ENCODE measurements around the gene ZCCHC24. TPM values are rescaled to one million over a fixed set of nuclear protein-coding genes. Genes with fewer than 3 reads are reported as not detected.
"Not testable (repeated sequence)": the region's sequence is repeated elsewhere in the genome, so short reads cannot be mapped to it uniquely, and the experiment has no call there.

The ZCCHC24 gene
- polyA plus RNA-seq, 1 donor from 2014 or later: 0.80 TPM

DNA sequence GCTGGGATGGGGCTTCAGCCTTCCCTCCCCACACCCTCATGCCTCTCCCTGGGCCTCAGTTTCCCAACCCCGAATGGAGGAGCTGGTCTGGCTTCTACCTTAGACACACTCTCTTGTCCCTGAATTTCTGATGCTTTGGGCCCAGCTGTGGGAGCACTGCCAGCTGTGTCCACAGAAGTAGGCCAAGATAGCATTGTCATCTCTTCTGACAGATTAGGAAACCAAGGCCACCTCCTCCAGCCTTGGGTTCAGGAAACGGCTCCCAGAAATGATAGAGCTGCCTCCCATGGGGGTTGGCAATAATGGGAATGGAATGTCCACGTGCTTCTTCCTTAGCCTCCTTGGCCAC is 96.8 kb downstream of the ZCCHC24 start:
- Mint-ChIP-seq H3K4me3 (peak overlapping the region; percentile 86 to 92 (median 88)), H3K4me1 (peaks cover 15 to 16% (median 15%) of the 10 kb centered on the region in 3 donors), H3K27me3 (no peaks in the 10 kb centered on the region), H3K27ac (peak overlapping the region; percentile 91 to 95 (median 93)), H3K9me3 (no peaks in the 10 kb centered on the region), H3K36me3 (peaks cover 5% of the 10 kb centered on the region)

DNA sequence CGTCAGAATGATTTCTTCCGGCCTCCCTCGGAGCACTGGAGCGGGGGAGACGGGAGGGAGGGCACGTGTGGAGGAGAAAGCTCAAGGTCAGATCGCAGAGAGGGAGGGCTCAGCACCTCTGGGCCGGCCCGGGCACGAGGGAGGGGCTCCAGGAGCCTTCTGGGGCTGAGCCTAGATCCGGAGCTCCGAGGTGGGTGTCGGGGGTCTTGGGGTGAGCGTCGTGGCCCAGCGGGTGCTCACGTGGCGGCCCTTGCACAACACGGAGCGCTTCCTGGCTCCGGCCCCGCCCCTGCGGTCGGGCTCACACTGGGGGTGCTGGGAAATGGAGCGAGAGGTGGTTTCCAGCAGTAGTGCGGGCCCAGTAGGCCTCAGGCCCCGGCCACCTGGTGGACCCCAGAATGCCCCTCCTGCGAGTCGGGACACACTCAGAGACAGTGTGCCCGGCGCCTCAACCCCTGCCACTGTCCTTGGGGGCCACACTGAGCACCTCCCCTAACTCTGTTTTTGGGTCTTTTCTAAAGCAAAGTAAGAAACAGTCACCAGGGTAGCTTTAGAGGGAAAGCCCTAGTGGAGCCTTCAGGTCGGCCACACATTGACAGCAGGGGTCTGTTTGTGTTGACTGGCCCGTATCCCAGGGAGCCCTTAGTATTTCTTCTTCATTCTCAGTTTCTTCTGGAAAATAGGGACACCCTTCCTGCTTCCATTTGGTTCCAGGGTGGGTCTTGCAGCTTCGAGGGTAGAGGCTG is 97.4 kb downstream of the ZCCHC24 start:
- Mint-ChIP-seq H3K4me3 (peak overlapping the region; percentile 86 to 92 (median 88)), H3K9me3 (no peaks in the 10 kb centered on the region), H3K27ac (peak overlapping the region; percentile 91 to 95 (median 93)), H3K4me1 (peaks cover 10 to 13% (median 10%) of the 10 kb centered on the region in 3 donors), H3K36me3 (no peaks in the 10 kb centered on the region), H3K27me3 (no peaks in the 10 kb centered on the region)

DNA sequence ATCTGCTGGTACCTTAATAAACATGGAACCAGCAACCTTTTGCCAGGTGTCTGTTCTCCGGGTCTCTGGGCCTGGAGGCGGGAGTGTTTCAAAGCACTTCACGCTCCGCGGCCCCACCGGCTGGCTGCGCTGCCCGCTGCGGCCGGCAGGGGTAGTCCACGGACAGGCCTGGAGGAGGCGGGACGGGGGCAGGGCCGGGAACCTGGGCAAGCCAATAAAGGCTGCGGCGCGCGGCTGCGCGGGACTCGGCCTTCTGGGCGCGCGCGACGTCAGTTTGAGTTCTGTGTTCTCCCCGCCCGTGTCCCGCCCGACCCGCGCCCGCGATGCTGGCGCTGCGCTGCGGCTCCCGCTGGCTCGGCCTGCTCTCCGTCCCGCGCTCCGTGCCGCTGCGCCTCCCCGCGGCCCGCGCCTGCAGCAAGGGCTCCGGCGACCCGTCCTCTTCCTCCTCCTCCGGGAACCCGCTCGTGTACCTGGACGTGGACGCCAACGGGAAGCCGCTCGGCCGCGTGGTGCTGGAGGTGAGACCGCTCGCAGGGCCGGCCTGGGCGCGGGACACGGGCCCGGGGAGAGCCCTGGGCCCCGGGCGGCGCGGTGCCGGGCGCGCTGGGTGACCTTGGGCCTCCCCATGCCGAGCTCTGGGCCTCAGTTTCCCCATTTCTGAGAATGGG is 98.1 kb downstream of the ZCCHC24 start, which contains the start of gene PPIF:
TSS of gene PPIF (plus strand) at position 244 of the 668 bp plus-strand sequence. CDS start at position 324, 80 bp downstream.
- Mint-ChIP-seq H3K4me1 (peaks cover 9 to 13% (median 10%) of the 10 kb centered on the region in 3 donors), H3K36me3 (no peaks in the 10 kb centered on the region)

DNA sequence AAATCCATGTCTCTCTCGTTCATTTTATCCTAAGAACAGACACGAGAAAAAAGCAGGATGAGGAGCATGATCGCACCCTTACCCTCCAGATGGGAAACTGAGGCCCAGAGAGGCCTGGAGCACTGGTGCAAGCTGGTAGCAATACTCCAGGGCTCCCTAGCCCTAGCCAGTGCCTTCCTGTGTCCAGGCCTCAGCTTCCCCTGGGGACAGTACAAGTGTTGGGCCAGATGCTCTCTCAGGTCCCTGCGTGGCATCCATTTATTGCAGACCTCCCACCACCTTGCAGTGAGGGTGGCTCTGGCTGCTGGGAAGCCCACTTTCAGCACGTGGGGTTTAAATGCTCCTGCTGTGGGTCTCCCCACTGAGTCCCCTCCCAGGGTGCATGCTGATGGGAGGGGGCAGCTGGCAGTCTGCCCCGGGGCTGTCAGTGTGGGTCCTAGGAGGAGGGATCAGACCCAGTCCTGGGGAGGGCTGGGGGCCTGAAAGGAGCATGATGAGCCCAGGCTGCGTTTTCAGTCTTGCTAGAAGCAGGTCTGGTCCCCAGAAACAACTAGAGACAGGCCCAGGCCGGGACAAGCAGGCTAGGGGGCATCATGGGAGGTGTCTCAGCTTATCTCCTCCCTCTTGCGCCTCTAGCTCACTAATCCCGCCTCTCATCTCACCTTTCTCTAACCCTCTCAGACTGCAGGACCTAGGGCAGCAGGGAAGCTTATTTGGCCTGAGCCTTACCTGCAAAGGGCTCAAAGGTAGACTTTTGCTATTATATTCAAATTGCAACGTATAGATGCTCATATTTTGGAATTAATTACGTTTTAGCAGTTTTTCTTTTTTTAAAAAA is 98.8 kb downstream of the ZCCHC24 start:
- Mint-ChIP-seq H3K9me3 (no peaks in the 10 kb centered on the region), H3K36me3 (no peaks in the 10 kb centered on the region), H3K4me3 (peak overlapping the region in 3 of 4 donors; percentile 47 to 86 (median 86)), H3K27me3 (no peaks in the 10 kb centered on the region), H3K27ac (peak overlapping the region in 1 of 3 donors; percentile 93), H3K4me1 (peaks cover 9 to 13% (median 10%) of the 10 kb centered on the region in 3 donors)

More for the DNA sequence above, 98.1 kb downstream of the ZCCHC24 start, which contains the start of gene PPIF:
- H3K27me3 Mint-ChIP-seq: no peaks in the 10 kb centered on the region
- peak within 1 kb of the TSS; percentile 86 to 92 (median 88) for H3K4me3 Mint-ChIP-seq
- no peaks in the 10 kb centered on the region for H3K9me3 Mint-ChIP-seq
- peak within 1 kb of the TSS; percentile 91 to 95 (median 93) for H3K27ac Mint-ChIP-seq

DNA sequence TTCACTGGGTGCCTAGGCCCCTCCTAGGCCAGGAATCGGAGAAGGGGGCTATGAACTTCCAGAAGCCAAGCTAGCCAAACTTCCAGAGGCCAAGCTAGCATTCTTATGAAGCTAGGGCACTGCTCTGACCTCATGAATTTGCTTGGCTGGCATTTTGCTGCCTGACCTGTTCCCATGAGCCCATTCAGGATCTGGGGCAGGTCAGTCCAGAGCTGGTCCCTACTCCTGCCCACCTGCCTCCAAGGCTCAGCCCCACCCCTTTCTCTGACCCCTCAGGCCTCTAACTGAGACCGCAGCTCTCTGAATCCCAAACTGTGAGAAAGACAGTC is 99.4 kb downstream of the ZCCHC24 start:
- peak overlapping the region in 2 of 3 donors; percentile 40 to 78 for H3K27ac Mint-ChIP-seq
- H3K27me3 Mint-ChIP-seq: no peaks in the 10 kb centered on the region
- H3K9me3 Mint-ChIP-seq: no peaks in the 10 kb centered on the region
- H3K4me1 Mint-ChIP-seq: peaks cover 9 to 13% (median 10%) of the 10 kb centered on the region in 3 donors
- H3K36me3 Mint-ChIP-seq: no peaks in the 10 kb centered on the region
- H3K4me3 Mint-ChIP-seq: peak overlapping the region in 2 of 4 donors; percentile 47 to 82

DNA sequence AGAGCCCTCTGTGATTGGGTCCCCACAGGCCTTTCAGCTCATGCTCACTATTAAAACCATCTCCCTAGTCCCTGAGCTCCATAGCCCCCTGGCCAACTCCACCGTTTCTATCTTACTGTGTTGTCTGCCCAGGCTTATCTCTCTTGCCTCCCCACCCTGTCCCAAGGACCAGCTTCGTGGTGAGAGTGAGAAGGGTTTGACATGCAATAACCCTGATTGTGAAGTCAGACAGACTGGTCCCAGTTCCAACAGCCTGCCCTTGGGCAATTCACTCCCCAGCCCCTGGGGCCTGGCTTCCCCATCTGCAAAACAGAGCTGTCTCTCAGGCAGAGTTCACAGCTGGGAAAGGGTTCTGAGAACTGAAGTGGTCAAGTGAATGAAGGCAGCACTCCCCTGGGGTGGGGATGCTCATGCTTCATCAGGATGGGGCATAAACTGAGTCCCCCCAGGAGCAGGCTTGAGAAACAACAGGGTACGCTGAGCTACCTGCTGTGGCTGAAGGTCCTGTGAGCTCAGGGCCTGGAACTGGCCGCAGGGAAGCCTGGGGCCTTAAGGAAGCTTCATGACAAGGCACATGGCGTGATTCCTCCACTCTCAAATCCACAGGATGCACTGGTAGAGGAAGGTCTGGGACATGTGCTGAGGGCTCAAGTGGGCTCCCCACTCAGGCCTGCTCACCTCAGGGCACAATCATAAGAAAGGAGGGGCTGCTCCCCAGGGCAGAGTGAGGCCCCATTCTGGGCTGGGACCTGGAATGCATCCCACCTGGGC is 100.0 kb downstream of the ZCCHC24 start:
- H3K9me3 Mint-ChIP-seq: no peaks in the 10 kb centered on the region
- H3K4me1 Mint-ChIP-seq: peaks cover 9 to 16% (median 10%) of the 10 kb centered on the region in 3 donors
- H3K27ac Mint-ChIP-seq: peak overlapping the region in 1 of 3 donors; percentile 78
- peak overlapping the region in 1 of 4 donors; percentile 82 for H3K4me3 Mint-ChIP-seq
- H3K36me3 Mint-ChIP-seq: no peaks in the 10 kb centered on the region
- no peaks in the 10 kb centered on the region for H3K27me3 Mint-ChIP-seq

DNA sequence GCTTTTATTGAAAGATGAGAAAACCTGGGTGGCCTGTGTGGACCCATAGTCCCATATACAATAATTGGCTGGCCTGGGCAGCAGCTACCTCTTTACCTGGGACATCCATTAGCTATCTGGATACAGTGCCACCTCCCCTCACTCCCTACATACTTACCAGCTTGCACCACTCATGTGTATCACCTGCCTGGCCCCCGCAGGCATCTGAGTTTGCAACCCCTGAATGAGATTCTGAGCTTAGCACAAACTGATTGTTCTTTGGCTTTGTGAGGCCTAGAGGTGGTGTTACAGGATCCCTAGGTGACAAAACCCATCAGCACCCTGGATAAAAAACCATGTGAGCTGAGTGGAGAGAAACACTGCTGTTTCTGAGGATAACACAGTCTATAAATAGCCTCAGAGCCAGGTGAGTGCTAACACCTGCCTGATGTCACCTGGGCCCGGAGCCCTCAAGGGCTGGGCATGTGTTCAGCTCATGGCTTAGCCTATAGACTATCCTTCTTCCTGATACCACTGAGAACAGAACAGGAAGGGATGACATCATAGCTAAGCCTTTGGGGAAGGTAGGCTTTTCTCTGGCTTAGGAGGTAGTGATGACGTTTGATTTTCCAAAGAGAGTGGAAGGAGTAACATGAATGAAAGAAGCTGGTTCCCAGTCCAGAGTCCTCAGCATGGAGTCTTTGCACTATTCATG is 100.8 kb downstream of the ZCCHC24 start:
- Mint-ChIP-seq H3K36me3 (no peaks in the 10 kb centered on the region), H3K27me3 (no peaks in the 10 kb centered on the region), H3K9me3 (no peaks in the 10 kb centered on the region), H3K4me1 (peaks cover 9 to 12% (median 10%) of the 10 kb centered on the region in 3 donors), H3K27ac (peak overlapping the region in 1 of 3 donors; percentile 56), H3K4me3 (peak overlapping the region in 1 of 4 donors; percentile 66)

DNA sequence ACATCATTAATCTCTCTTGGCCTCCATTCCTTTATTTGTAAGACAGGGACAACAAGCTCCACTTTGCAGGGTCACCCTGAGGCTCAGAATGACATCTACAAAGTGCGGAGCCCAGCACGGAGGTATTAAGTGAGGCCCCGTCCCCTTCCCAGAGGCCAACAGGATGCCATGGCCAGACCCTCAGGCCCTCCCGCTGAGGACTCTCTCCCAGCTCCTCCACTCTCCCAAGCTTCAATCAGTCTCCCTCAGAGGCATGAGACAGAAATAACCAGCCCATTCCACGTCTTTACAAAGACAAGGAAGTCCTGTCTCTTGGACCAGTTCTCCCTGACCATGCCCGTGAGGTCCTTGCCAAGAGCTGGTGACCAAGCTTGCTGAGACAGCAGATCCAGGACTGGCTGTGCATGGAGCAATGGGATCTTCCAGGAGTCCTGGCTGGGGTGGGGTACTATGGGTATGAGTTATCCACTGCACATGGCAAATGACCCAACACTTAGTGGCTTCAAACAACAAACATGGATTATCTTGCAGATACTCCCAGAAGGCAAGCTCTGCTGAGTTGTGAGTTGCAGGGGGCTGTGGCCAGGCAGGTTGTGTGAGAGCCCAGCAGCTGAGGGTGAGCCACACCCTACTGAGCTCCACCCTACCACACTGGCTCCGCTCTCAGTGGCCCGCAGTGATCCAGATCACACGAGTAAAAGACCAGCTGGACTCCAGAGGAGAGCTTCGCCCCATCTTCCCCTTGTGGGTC is 102.4 kb downstream of the ZCCHC24 start:
- Mint-ChIP-seq H3K4me3 (peak overlapping the region in 1 of 4 donors; percentile 22), H3K4me1 (peaks cover 0 to 3% (median under 1%) of the 10 kb centered on the region in 3 donors), H3K36me3 (no peaks in the 10 kb centered on the region), H3K27ac (no peak overlapping the region), H3K27me3 (no peaks in the 10 kb centered on the region), H3K9me3 (no peaks in the 10 kb centered on the region)

DNA sequence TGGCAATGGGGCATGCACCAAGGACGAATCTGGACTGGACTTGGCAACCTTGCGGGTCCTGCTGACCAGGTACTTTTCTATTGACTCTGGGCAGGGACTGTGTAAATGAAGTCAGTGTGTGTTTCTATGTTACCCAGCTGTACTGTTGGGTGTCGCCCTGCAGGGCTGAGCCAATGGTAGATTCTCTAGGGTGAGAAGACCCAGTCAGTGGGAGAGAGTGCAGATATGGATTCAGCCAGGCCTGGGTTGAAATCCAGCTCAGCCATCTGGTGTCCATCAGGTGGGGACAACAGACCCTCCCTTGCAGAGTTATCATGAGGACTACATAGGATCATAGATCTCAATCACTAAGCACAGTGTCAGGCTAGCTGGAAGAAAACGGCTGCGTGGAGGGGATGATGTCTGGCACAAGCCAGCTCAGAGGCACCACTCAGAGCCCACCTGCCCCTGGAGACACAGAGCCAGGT is 103.1 kb downstream of the ZCCHC24 start:
- H3K4me1 Mint-ChIP-seq: peaks cover 0 to 3% (median 0%) of the 10 kb centered on the region in 3 donors
- peak overlapping the region in 1 of 4 donors; percentile 22 for H3K4me3 Mint-ChIP-seq
- H3K36me3 Mint-ChIP-seq: no peaks in the 10 kb centered on the region
- no peaks in the 10 kb centered on the region for H3K9me3 Mint-ChIP-seq
- no peaks in the 10 kb centered on the region for H3K27me3 Mint-ChIP-seq
- H3K27ac Mint-ChIP-seq: no peak overlapping the region

DNA sequence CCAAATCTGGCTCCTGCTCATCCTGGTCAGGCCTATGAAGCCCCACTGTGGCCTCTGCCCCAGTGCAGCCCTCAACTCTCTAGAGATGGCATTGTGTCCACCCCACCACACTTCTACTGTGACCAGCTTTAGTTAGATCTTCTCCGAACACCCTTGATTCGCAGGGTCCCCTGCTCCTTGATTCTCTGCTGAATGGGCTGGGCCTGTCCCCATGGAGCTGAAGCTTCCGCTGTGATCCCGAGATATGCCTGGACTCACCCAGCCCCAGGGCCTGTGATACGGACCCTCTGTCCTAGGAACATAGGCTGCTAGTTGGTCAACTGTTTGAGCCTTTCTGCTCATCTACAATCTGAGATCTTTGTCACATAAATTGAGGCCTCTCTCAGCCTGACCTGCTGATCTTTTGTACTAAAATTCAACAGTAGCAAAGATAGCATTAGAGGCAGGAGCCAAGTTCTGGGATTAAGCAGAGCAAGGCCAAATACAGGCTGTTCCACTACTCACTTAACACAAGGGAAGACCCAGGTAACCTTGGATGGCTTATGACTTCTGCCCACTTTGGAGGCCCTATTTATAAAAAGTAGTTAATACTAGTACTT is 104.7 kb downstream of the ZCCHC24 start:
- Mint-ChIP-seq H3K36me3 (peaks cover 2% of the 10 kb centered on the region), H3K9me3 (no peaks in the 10 kb centered on the region), H3K4me1 (peaks cover 0 to 3% (median 0%) of the 10 kb centered on the region in 3 donors), H3K27ac (no peak overlapping the region), H3K4me3 (no peak overlapping the region), H3K27me3 (no peaks in the 10 kb centered on the region)

DNA sequence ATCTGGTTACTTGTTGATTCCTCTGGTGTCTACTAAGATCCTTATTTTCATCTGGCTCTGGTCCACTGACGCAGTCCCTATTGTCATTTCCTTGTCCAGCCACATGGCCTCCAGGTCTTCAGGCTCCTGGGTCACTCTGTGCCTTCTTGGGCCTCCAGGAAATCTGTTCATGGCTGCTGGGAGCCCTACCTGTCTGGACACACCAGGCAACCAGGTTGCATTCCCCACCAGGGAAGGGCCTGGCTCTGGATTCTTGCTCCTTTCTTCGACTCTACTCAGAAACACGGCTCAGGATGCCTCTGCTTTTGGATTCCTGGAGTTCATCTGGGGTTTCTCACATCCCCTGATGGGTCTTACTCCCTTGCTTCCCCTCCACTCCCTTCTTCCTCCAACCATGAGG is 106.2 kb downstream of the ZCCHC24 start:
- no peak overlapping the region for H3K4me3 Mint-ChIP-seq
- H3K9me3 Mint-ChIP-seq: no peaks in the 10 kb centered on the region
- peaks cover 2% of the 10 kb centered on the region for H3K36me3 Mint-ChIP-seq
- H3K4me1 Mint-ChIP-seq: peaks cover 0 to 5% (median 0%) of the 10 kb centered on the region in 3 donors
- H3K27ac Mint-ChIP-seq: no peak overlapping the region
- H3K27me3 Mint-ChIP-seq: no peaks in the 10 kb centered on the region

DNA sequence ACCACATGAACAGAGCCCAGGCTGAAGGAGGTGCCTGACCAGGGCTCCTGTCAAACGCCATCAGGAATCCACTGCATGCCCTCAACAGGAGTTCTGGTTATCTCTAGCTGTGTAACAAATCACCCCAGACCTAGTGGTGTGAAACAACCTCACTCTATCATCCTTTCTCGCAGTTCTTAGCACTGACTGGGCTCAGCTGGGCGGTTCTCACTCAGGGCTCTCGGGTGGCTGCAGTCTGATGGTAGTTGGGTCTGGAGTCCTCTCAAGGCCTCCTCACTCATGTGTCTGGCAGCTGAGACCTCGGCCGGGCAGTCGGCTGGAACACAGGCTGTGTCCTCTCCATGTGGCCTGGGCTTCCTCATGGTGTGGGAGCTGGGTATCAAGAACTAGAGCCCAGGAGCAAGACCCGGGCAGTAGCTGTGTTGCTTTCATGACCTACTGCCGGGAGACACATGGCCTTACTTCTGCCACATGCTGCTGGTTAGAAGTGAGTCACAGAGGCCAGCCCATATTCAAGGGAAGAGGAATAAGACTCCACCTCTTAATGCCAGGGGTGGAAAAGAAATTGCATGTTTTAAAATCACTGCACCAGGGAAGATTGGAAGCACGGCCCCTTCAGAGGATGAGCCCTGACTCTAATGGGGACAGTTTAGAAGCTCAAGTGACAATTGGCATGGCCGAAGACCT is 107.5 kb downstream of the ZCCHC24 start:
- H3K4me3 Mint-ChIP-seq, H3K27me3 Mint-ChIP-seq, H3K27ac Mint-ChIP-seq, H3K9me3 Mint-ChIP-seq, H3K36me3 Mint-ChIP-seq, H3K4me1 Mint-ChIP-seq: not testable (repeated sequence)
